OCI-LY1 (cell line): Measurements from ENCODE around the gene LAMA3.

Source experiments
- CTCF ChIP-seq: fragments of 200-600 bp; sonication (generic), shearing (Covaris generic); IDR thresholded peaks from 2 replicates; pipeline ENCODE4 v1.5.1; 2017; ENCODE audit warnings: mild to moderate bottlenecking, antibody characterized with exemption, low read length, moderate library complexity, mixed read lengths
- EZH2 ChIP-seq: fragments of 200-600 bp; sonication (generic), shearing (Covaris generic); IDR thresholded peaks from 2 replicates; pipeline ENCODE4 v1.8.0; 2017; ENCODE audit warnings: borderline replicate concordance, mixed run types, mild to moderate bottlenecking, antibody characterized with exemption, low read length, moderate library complexity, mixed read lengths

DNA sequence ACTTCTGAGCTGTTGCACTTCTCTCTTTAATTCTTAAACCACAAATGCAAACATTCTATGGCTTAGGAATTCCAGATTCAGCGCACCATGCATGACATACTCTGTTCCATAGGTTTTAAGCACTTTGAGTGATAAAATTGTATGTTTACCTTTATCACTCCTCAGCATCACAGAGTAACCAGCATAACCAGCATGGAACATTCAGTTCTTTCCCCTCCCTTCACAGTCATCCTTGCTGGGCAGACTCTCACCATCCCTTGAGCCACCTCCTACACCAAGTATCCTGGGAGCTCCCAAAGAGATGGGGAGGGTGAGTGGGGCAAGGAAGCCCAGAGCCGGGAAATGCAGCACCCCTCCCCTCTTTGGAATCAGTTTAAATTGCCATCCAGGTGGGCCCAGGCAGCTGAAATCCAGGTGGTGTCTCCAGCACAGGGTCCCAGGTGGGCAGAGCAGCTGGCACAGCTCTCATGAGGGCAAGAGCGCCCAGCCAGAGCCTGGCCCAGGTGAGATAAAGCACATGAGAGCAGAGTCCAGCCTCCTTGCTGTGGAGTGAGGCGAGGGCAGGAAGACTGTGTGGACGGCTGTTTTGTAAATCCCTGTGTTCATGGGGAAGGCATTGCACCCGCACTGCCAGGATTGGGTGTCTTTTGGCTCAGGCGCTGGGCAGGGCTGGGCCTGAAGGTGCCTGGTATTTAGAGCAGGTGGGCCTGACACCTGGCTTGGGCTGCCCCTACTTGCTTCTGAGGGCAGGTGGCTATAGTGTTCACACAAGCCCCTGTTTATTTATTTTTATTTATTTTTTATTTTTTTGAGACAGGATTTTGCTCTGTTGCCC is 36.8 kb downstream of the LAMA3 start:
- TF ChIP-seq CTCF (no peak), EZH2 (no peak)
